Calu3 (cell line): ENCODE results near the gene BOLL. TPM values are rescaled to one million over a fixed set of nuclear protein-coding genes. Genes with fewer than 3 reads are reported as not detected.

Source experiments
- BruUV-seq: library from RNA; stranded (reverse); fragments of 400-500 nt; replicated peaks from 2 replicates; lab custom pipeline; 2021; lab: Mats Ljungman, UMichigan
- CTCF ChIA-PET: fragments of 300-600 bp; sonication (Branson Sonifier 250); formaldehyde crosslinking; loops from one replicate; lab custom pipeline; 2022; ENCODE audit warnings: antibody characterized with exemption; lab: Charles Lee
- DNase-seq: peaks from one replicate; pipeline ENCODE4 v3.0.0; 2022
- H3K27ac Mint-ChIP-seq: one replicate; pipeline ENCODE4 v1.8.0; 2022; ENCODE audit warnings: mixed read lengths; ENCODE audit not compliant: unreplicated experiment
- H3K27me3 Mint-ChIP-seq: one replicate; pipeline ENCODE4 v1.8.0; 2022; ENCODE audit warnings: mixed read lengths; ENCODE audit not compliant: unreplicated experiment
- H3K36me3 Mint-ChIP-seq: one replicate; pipeline ENCODE4 v1.8.0; 2022; ENCODE audit warnings: mild to moderate bottlenecking, moderate library complexity, mixed read lengths; ENCODE audit not compliant: insufficient read depth, unreplicated experiment
- H3K4me1 Mint-ChIP-seq: one replicate; pipeline ENCODE4 v1.8.0; 2022; ENCODE audit warnings: mild to moderate bottlenecking, low read depth, mixed read lengths; ENCODE audit not compliant: unreplicated experiment
- H3K4me3 Mint-ChIP-seq: one replicate; pipeline ENCODE4 v1.8.0; 2022; ENCODE audit warnings: mild to moderate bottlenecking, low read depth, moderate library complexity, mixed read lengths; ENCODE audit not compliant: unreplicated experiment
- H3K9me3 Mint-ChIP-seq: one replicate; pipeline ENCODE4 v1.8.0; 2022; ENCODE audit warnings: low read depth, mixed read lengths; ENCODE audit not compliant: unreplicated experiment
- intact Hi-C: fragments of 100-400 bp; cut with micrococcal nuclease; formaldehyde crosslinking; loops from one replicate; pipeline ENCODE4 v1.10.0; 2022; ENCODE audit not compliant: unreplicated experiment
- total RNA-seq: library from RNA; stranded (reverse); gene quantifications from 2 replicates; pipeline ENCODE4 v1.2.3, GENCODE V29; 2022
- TF ChIP-seq, protein P1 (sequence below): fragments of 200-600 bp; IDR thresholded peaks from one replicate; pipeline ENCODE4 v1.8.0; 2022; ENCODE audit warnings: antibody characterized with exemption; ENCODE audit not compliant: unreplicated experiment

BOLL gene
- total RNA-seq, 1 experiment from 2014 or later = not detected

DNA sequence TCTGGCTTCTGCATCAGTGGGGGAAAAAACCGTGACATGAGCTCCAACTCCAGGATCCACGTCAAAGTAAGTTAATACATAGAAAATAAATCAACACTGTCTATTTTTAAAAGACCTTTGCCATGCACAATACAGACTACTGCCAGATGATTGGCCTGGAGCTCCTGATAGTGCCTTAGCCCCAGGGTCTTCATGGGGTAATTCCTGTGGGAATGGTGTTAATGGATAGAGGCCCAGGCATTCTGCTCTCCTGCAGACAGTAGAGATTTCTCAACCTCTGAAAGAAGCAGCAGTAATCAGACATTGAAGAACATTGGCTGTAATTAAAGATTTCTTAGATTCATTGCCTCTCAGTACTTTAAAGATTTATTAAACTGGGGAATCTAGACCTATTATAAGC lies 15.0 kb upstream of the BOLL start:
- CTCF ChIA-PET = no interaction called here
- Mint-ChIP-seq H3K4me1 (peaks cover 10% of the 10 kb centered on the region), H3K9me3 (no peaks in the 10 kb centered on the region), H3K36me3 (peaks cover 14% of the 10 kb centered on the region), H3K4me3 (no peak overlapping the region), H3K27ac (no peak overlapping the region), H3K27me3 (peaks cover 56% of the 10 kb centered on the region)
- BruUV-seq = no TSS peak
- intact Hi-C loops = loop anchor here (5.0 to 10.0 kb wide), 2 partner anchors 185 to 252 kb away; no protein-coding TSS in a partner anchor
- DNase-seq = no peak
- TF ChIP-seq, protein P1, sequence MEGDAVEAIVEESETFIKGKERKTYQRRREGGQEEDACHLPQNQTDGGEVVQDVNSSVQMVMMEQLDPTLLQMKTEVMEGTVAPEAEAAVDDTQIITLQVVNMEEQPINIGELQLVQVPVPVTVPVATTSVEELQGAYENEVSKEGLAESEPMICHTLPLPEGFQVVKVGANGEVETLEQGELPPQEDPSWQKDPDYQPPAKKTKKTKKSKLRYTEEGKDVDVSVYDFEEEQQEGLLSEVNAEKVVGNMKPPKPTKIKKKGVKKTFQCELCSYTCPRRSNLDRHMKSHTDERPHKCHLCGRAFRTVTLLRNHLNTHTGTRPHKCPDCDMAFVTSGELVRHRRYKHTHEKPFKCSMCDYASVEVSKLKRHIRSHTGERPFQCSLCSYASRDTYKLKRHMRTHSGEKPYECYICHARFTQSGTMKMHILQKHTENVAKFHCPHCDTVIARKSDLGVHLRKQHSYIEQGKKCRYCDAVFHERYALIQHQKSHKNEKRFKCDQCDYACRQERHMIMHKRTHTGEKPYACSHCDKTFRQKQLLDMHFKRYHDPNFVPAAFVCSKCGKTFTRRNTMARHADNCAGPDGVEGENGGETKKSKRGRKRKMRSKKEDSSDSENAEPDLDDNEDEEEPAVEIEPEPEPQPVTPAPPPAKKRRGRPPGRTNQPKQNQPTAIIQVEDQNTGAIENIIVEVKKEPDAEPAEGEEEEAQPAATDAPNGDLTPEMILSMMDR = no peak

DNA sequence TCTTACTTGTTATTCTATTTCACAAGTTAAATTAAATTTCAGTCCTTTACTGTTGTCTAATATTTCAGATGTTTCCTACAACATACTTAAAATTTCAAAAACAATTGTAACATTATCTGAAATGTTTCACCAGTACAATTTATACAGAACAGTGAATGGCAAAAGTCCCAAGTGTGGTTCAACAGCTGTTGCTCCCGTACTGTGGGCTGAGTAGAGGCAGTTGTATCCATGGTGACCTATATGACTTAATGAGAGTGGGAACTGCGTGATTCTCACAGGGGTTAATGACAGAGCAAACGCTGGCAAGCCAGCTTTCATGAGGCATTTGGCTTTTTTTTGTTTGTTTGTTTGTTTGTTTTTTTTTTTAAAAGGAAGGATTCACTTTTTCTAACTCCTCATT lies 13.9 kb upstream of the BOLL start:
- intact Hi-C loops = no loop called here
- no peak overlapping the region for H3K27ac Mint-ChIP-seq
- no peak overlapping the region for H3K4me3 Mint-ChIP-seq
- peaks cover 3% of the 10 kb centered on the region for H3K4me1 Mint-ChIP-seq
- no peak for DNase-seq
- CTCF ChIA-PET = no interaction called here
- H3K36me3 Mint-ChIP-seq = peaks cover 4% of the 10 kb centered on the region
- H3K9me3 Mint-ChIP-seq = no peaks in the 10 kb centered on the region
- TF ChIP-seq, protein P1 = no peak
- H3K27me3 Mint-ChIP-seq = peaks cover 55% of the 10 kb centered on the region
- BruUV-seq = no TSS peak

DNA sequence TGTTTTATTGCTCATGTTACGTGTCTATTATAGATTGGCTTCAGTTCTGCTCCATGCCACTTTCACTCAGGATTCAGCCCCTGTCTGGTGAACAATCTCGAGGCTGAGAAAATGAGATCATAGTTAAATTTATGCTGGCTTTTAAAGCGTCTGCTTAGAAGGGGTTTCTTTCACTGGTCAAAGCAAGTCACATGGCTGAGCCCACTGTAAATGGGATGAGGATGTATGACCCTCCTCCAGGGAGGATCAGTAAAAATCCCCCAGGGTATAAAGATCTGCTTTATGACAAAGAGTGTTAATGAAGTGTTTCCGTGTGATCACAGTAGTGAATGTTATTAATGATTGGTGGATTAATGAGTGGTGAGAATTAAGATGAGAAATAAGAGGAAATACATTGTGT lies 13.1 kb upstream of the BOLL start:
- no peaks in the 10 kb centered on the region for H3K36me3 Mint-ChIP-seq
- CTCF ChIA-PET = no interaction called here
- H3K4me3 Mint-ChIP-seq = no peak overlapping the region
- no peaks in the 10 kb centered on the region for H3K9me3 Mint-ChIP-seq
- DNase-seq = no peak
- peaks cover 59% of the 10 kb centered on the region for H3K27me3 Mint-ChIP-seq
- BruUV-seq = no TSS peak
- TF ChIP-seq, protein P1 = no peak
- intact Hi-C loops = no loop called here
- no peaks in the 10 kb centered on the region for H3K4me1 Mint-ChIP-seq
- H3K27ac Mint-ChIP-seq = no peak overlapping the region

DNA sequence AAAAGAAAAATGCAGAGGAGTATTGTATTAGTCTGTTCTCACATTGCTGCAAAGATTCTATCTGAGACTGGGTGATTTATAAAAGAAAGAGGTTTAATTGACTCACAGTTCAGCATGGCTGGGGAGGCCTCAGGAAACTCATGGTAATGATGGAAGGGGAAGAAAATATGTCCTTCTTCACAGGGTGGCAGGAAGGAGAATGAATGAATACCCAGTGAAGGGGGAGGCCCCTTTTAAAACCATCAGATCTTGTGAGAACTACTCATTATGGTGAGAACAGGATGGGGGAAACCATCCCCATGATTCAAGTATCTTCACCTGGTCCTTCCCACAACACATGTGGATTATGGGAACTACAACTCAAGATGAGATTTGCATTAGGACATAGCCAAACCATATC lies 10.2 kb upstream of the BOLL start:
- DNase-seq = no peak
- BruUV-seq = no TSS peak
- H3K9me3 Mint-ChIP-seq = no peaks in the 10 kb centered on the region
- H3K27me3 Mint-ChIP-seq = peaks cover 54% of the 10 kb centered on the region
- no peaks in the 10 kb centered on the region for H3K36me3 Mint-ChIP-seq
- H3K4me3 Mint-ChIP-seq = no peak overlapping the region
- no peaks in the 10 kb centered on the region for H3K4me1 Mint-ChIP-seq
- intact Hi-C loops = no loop called here
- CTCF ChIA-PET = no interaction called here
- TF ChIP-seq, protein P1 = no peak
- H3K27ac Mint-ChIP-seq = no peak overlapping the region
